ENCODE results near the gene RNLS.
A peak's percentile ranks its signal among the peaks of the same experiment; 100 is the strongest.

Gene RNLS

GRCh38 chr10:88245974-88246511 lies 337.1 kb downstream of the RNLS start (continued):
- TF ChIP-seq GLI2 (tag by site-specific recombination; IDR thresholded peaks at IDR 0.05; ENCODE audit: borderline replicate concordance, low read depth) (no peak), ZNF24 (tag by site-specific recombination; IDR thresholded peaks at IDR 0.05) (no peak), ZNF660 (tag by site-specific recombination; IDR thresholded peaks at IDR 0.05) (peak; percentile 57; the same call in 1 of the 2 replicates), ZBTB21 (tag by site-specific recombination; IDR thresholded peaks at IDR 0.05) (peak; percentile 62; the same call in 1 of the 2 replicates), OSR2 (tag by site-specific recombination; IDR thresholded peaks at IDR 0.05) (peak; percentile 89), REST (tag by site-specific recombination; IDR thresholded peaks at IDR 0.05) (no peak), AEBP2 (tag by site-specific recombination; IDR thresholded peaks at IDR 0.05; ENCODE audit: borderline replicate concordance) (no peak), ZNF830 (tag by site-specific recombination; IDR thresholded peaks at IDR 0.05; ENCODE audit: low read depth) (no peak), BCL11A (tag by site-specific recombination; IDR thresholded peaks at IDR 0.05; ENCODE audit: low read depth) (no peak), ZNF266 (tag by site-specific recombination; IDR thresholded peaks at IDR 0.05; ENCODE audit: low read depth) (no peak), ZNF16 (tag by site-specific recombination; IDR thresholded peaks at IDR 0.05; ENCODE audit: low read depth) (no peak), ZNF658 (tag by site-specific recombination; IDR thresholded peaks at IDR 0.05) (no peak), ZNF571 (tag by site-specific recombination; IDR thresholded peaks at IDR 0.05) (no peak), ZNF585B (tag by site-specific recombination; IDR thresholded peaks at IDR 0.05) (no peak; the same call in 1 of the 2 replicates), HOXA7 (CRISPR knock-in tag; IDR thresholded peaks at IDR 0.05; ENCODE audit: borderline replicate concordance) (no peak), ZBTB8A (tag by site-specific recombination; IDR thresholded peaks at IDR 0.05) (0 out of 2 replicates have a peak, but pooled peaks have one; percentile 8), ZBTB17 (tag by site-specific recombination; IDR thresholded peaks at IDR 0.05) (peak; percentile 93), ZNF488 (tag by site-specific recombination; IDR thresholded peaks at IDR 0.05) (no peak), ZFP3 (tag by site-specific recombination; IDR thresholded peaks at IDR 0.05; ENCODE audit: low read depth) (no peak), ZNF175 (tag by site-specific recombination; IDR thresholded peaks at IDR 0.05) (no peak), PRDM1 (tag by site-specific recombination; IDR thresholded peaks at IDR 0.05) (no peak), ZIC2 (tag by site-specific recombination; IDR thresholded peaks at IDR 0.05) (peak; percentile 14; the same call in 1 of the 2 replicates), HOXD13 (CRISPR knock-in tag; IDR thresholded peaks at IDR 0.05; ENCODE audit: borderline replicate concordance) (0 out of 2 replicates have a peak, but pooled peaks have one; percentile 38), SCRT2 (tag by site-specific recombination; IDR thresholded peaks at IDR 0.05) (no peak; the same call in 1 of the 2 replicates), ZNF596 (tag by site-specific recombination; IDR thresholded peaks at IDR 0.05) (no peak), ZNF600 (tag by site-specific recombination; IDR thresholded peaks at IDR 0.05) (peak; percentile 77)
- TF ChIP-seq, protein P1, sequence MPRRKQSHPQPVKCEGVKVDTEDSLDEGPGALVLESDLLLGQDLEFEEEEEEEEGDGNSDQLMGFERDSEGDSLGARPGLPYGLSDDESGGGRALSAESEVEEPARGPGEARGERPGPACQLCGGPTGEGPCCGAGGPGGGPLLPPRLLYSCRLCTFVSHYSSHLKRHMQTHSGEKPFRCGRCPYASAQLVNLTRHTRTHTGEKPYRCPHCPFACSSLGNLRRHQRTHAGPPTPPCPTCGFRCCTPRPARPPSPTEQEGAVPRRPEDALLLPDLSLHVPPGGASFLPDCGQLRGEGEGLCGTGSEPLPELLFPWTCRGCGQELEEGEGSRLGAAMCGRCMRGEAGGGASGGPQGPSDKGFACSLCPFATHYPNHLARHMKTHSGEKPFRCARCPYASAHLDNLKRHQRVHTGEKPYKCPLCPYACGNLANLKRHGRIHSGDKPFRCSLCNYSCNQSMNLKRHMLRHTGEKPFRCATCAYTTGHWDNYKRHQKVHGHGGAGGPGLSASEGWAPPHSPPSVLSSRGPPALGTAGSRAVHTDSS (tag by site-specific recombination; IDR thresholded peaks at IDR 0.05): no peak
- TF ChIP-seq, protein P2, sequence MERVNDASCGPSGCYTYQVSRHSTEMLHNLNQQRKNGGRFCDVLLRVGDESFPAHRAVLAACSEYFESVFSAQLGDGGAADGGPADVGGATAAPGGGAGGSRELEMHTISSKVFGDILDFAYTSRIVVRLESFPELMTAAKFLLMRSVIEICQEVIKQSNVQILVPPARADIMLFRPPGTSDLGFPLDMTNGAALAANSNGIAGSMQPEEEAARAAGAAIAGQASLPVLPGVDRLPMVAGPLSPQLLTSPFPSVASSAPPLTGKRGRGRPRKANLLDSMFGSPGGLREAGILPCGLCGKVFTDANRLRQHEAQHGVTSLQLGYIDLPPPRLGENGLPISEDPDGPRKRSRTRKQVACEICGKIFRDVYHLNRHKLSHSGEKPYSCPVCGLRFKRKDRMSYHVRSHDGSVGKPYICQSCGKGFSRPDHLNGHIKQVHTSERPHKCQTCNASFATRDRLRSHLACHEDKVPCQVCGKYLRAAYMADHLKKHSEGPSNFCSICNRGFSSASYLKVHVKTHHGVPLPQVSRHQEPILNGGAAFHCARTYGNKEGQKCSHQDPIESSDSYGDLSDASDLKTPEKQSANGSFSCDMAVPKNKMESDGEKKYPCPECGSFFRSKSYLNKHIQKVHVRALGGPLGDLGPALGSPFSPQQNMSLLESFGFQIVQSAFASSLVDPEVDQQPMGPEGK (tag by site-specific recombination; IDR thresholded peaks at IDR 0.05): no peak
- TF ChIP-seq, protein P3, sequence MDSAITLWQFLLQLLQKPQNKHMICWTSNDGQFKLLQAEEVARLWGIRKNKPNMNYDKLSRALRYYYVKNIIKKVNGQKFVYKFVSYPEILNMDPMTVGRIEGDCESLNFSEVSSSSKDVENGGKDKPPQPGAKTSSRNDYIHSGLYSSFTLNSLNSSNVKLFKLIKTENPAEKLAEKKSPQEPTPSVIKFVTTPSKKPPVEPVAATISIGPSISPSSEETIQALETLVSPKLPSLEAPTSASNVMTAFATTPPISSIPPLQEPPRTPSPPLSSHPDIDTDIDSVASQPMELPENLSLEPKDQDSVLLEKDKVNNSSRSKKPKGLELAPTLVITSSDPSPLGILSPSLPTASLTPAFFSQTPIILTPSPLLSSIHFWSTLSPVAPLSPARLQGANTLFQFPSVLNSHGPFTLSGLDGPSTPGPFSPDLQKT (IDR thresholded peaks at IDR 0.05; ENCODE audit: borderline replicate concordance, low read depth, low read length): no peak
